ENCODE measurements around the gene JMJD6.

DNA sequence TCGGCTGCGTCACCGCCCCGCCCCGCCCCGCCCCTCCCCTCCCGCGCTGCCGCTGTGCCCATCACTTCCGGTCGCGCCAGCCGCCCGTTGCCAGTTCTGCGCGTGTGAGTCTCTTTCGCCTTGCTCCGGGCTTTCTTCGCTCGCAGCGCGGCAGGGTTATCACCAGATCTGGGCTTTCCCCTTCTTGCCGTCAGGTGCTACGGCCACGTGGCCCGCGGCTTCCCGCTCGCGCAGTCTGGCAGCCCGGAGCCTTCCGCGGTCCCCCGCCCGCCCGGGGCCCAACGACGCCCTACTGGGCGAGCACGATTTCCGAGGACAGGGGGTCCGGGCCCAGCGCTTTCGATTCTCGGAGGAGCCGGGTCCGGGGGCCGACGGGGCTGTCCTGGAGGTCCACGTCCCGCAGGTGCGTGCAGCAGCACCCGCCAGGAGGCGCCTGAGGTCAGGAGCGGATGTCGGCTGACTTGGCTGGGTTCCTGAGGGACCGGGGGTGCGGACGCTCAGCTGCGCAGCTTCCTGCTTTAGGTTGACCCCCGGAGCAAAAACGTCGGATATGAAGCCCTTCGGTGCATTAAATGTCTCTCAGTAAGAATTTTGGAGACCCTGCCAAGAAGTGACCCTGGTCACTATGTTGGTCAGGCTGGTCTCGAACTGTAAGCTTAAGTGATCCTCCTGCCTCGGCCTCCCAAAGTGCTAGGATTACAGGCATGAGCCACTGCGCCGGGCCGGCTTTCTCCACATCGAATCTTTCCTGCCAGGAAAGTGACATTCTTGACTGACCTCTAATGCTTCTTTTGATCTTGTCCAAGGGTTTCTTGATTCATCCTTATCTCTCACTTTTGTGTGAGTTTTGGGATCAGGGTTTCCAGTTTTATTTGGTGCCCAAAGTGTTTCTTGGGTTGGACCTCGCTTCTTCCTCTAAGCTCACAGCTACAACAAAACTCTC is 641 bp upstream of the JMJD6 start, which contains the start of gene METTL23:
- TF ChIP-seq TCF4 (CRISPR knock-in tag; IDR thresholded peaks at IDR 0.05; ENCODE audit: borderline replicate concordance) = no peak
- TF ChIP-seq ESRRG (CRISPR knock-in tag; IDR thresholded peaks at IDR 0.05) = no peak

All from SK-N-SH treated with all-trans-retinoic acid at 6 μM for 48 hours (cell line).